Measurements from ENCODE around the gene OAS3.
"Not testable (repeated sequence)": the region's sequence is repeated elsewhere in the genome, so short reads cannot be mapped to it uniquely, and the experiment has no call there.

Gene OAS3

GRCh38 chr12:112988224-112988623, 50.0 kb downstream of the OAS3 start:
- FAIRE-seq: no peak

- FAIRE-seq: not testable (repeated sequence)
Observed at GRCh38 chr12:112988823-112989385, 50.6 kb downstream of the OAS3 start.

GRCh38 chr12:112989806-112990205, 51.5 kb downstream of the OAS3 start:
- FAIRE-seq: no peak

GRCh38 chr12:112992541-112993398, 54.5 kb downstream of the OAS3 start:
- FAIRE-seq: peak; percentile 94

- FAIRE-seq: no peak
Observed at GRCh38 chr12:112995008-112995407, 56.7 kb downstream of the OAS3 start.

GRCh38 chr12:112996501-112996900, 58.2 kb downstream of the OAS3 start:
- FAIRE-seq: no peak

- no peak for FAIRE-seq
Observed at GRCh38 chr12:112997506-112997905, 59.2 kb downstream of the OAS3 start.

GRCh38 chr12:112998987-112999767, 60.9 kb downstream of the OAS3 start:
- FAIRE-seq: no peak

- no peak for FAIRE-seq
Observed at GRCh38 chr12:113000433-113000832, 62.2 kb downstream of the OAS3 start.

GRCh38 chr12:113002155-113002554, 63.9 kb downstream of the OAS3 start:
- no peak for FAIRE-seq

GRCh38 chr12:113002676-113003075, 64.4 kb downstream of the OAS3 start:
- FAIRE-seq: no peak

GRCh38 chr12:113003636-113004035, 65.4 kb downstream of the OAS3 start:
- no peak for FAIRE-seq

GRCh38 chr12:113005762-113006161, 67.5 kb downstream of the OAS3 start:
- no peak for FAIRE-seq

GRCh38 chr12:113006206-113006605, 67.9 kb downstream of the OAS3 start:
- FAIRE-seq: no peak

- FAIRE-seq: no peak
Observed at GRCh38 chr12:113006641-113007040, 68.4 kb downstream of the OAS3 start.

- FAIRE-seq: no peak
Observed at GRCh38 chr12:113007166-113007565, 68.9 kb downstream of the OAS3 start.

- no peak for FAIRE-seq
Observed at GRCh38 chr12:113010701-113011100, 72.4 kb downstream of the OAS3 start.

- no peak for FAIRE-seq
Observed at GRCh38 chr12:113014565-113014964, 76.3 kb downstream of the OAS3 start.

GRCh38 chr12:113016796-113017195, 78.5 kb downstream of the OAS3 start:
- FAIRE-seq: no peak

GRCh38 chr12:113019025-113019424, 80.8 kb downstream of the OAS3 start:
- no peak for FAIRE-seq

GRCh38 chr12:113021500-113021899, 83.2 kb downstream of the OAS3 start:
- no peak for FAIRE-seq

All from TTC549 (cell line).